T-helper 17 cell (primary cell): ENCODE data around the gene FZD7. TPM values are rescaled to one million over a fixed set of nuclear protein-coding genes. Genes with fewer than 3 reads are reported as not detected.

ENCODE experiments used
- ATAC-seq: fragments of 150-1000 bp; cut with Tn5 transposase; 2 replicates; pipeline ENCODE4 v1.10.0; 2021; ENCODE audit warnings: mild to moderate bottlenecking, moderate library complexity
- DNase-seq, 3 donors: peaks; one replicate each; pipeline versions ENCODE4 v3.0.0 to v3.0.0-alpha.2; 2020 to 2021
- H3K9me3 ChIP-seq: one replicate; pipeline ENCODE4 v1.7.0; 2013; ENCODE audit warnings: low read length, mild to moderate bottlenecking; ENCODE audit not compliant: control insufficient read depth, poor library complexity, severe bottlenecking
- H3K27ac Mint-ChIP-seq: one replicate; pipeline ENCODE4 v1.8.0; 2022; ENCODE audit warnings: mild to moderate bottlenecking, moderate library complexity, mixed read lengths
- H3K27me3 Mint-ChIP-seq: one replicate; pipeline ENCODE4 v1.8.0; 2022; ENCODE audit warnings: mixed read lengths
- H3K36me3 Mint-ChIP-seq: one replicate; pipeline ENCODE4 v1.8.0; 2022; ENCODE audit warnings: low read depth, mixed read lengths
- H3K4me1 Mint-ChIP-seq: one replicate; pipeline ENCODE4 v1.8.0; 2022; ENCODE audit warnings: mild to moderate bottlenecking, mixed read lengths
- H3K4me3 Mint-ChIP-seq: one replicate; pipeline ENCODE4 v1.8.0; 2022; ENCODE audit warnings: mild to moderate bottlenecking, moderate library complexity, mixed read lengths
- total RNA-seq, 4 donors: library from RNA in 2 of 4; stranded (reverse) in 2 of 4; gene quantifications; one replicate each; pipeline ENCODE4 v1.2.3 and lab custom pipeline; 2022 to 2026

FZD7 gene
- total RNA-seq, 2 donors from 2014 or later, result 0.30 to 0.31 TPM

GRCh38 chr2:202049840-202050239 lies 16.2 kb downstream of the FZD7 start:
- no peaks in the 10 kb centered on the region for H3K9me3 ChIP-seq
- DNase-seq, result no peak
- Mint-ChIP-seq H3K36me3 (peaks cover 3% of the 10 kb centered on the region), H3K4me1 (no peaks in the 10 kb centered on the region), H3K4me3 (no peak overlapping the region), H3K27ac (no peak overlapping the region), H3K27me3 (peaks cover 59% of the 10 kb centered on the region)
- ATAC-seq, result no peak

GRCh38 chr2:202050652-202051051 lies 17.0 kb downstream of the FZD7 start:
- no peak overlapping the region for H3K27ac Mint-ChIP-seq
- no peak overlapping the region for H3K4me3 Mint-ChIP-seq
- DNase-seq (no peak), ATAC-seq (no peak)
- H3K27me3 Mint-ChIP-seq, result peaks cover 59% of the 10 kb centered on the region
- H3K9me3 ChIP-seq, result no peaks in the 10 kb centered on the region
- H3K36me3 Mint-ChIP-seq, result peaks cover 3% of the 10 kb centered on the region
- no peaks in the 10 kb centered on the region for H3K4me1 Mint-ChIP-seq

GRCh38 chr2:202051499-202052161 lies 18.0 kb downstream of the FZD7 start:
- H3K9me3 ChIP-seq, result no peaks in the 10 kb centered on the region
- H3K27me3 Mint-ChIP-seq, result peaks cover 59% of the 10 kb centered on the region
- ATAC-seq (no peak), DNase-seq (no peak)
- H3K27ac Mint-ChIP-seq, result no peak overlapping the region
- H3K36me3 Mint-ChIP-seq, result peaks cover 3% of the 10 kb centered on the region
- no peaks in the 10 kb centered on the region for H3K4me1 Mint-ChIP-seq
- H3K4me3 Mint-ChIP-seq, result no peak overlapping the region

GRCh38 chr2:202052235-202052634 lies 18.6 kb downstream of the FZD7 start:
- DNase-seq (no peak), ATAC-seq (no peak)
- H3K4me1 Mint-ChIP-seq, result no peaks in the 10 kb centered on the region
- H3K27ac Mint-ChIP-seq, result no peak overlapping the region
- peaks cover 55% of the 10 kb centered on the region for H3K27me3 Mint-ChIP-seq
- no peaks in the 10 kb centered on the region for H3K9me3 ChIP-seq
- peaks cover 3% of the 10 kb centered on the region for H3K36me3 Mint-ChIP-seq
- no peak overlapping the region for H3K4me3 Mint-ChIP-seq

- peaks cover 61% of the 10 kb centered on the region for H3K27me3 Mint-ChIP-seq
- H3K36me3 Mint-ChIP-seq, result no peaks in the 10 kb centered on the region
- ATAC-seq, result no peak
- no peak overlapping the region for H3K27ac Mint-ChIP-seq
- DNase-seq, result no peak
- no peak overlapping the region for H3K4me3 Mint-ChIP-seq
- no peaks in the 10 kb centered on the region for H3K9me3 ChIP-seq
- H3K4me1 Mint-ChIP-seq, result no peaks in the 10 kb centered on the region
These were observed 21.0 kb downstream of the FZD7 start for GRCh38 chr2:202054679-202055078.

GRCh38 chr2:202056611-202057010 lies 23.0 kb downstream of the FZD7 start:
- Mint-ChIP-seq H3K4me3 (no peak overlapping the region), H3K27ac (no peak overlapping the region), H3K4me1 (no peaks in the 10 kb centered on the region), H3K27me3 (peaks cover 59% of the 10 kb centered on the region), H3K36me3 (no peaks in the 10 kb centered on the region)
- ATAC-seq (no peak), DNase-seq (no peak)
- no peaks in the 10 kb centered on the region for H3K9me3 ChIP-seq

- Mint-ChIP-seq H3K4me3 (no peak overlapping the region), H3K36me3 (no peaks in the 10 kb centered on the region), H3K27me3 (peaks cover 45% of the 10 kb centered on the region), H3K27ac (no peak overlapping the region), H3K4me1 (no peaks in the 10 kb centered on the region)
- ATAC-seq (no peak), DNase-seq (no peak)
- H3K9me3 ChIP-seq, result no peaks in the 10 kb centered on the region
These were observed 26.6 kb downstream of the FZD7 start for GRCh38 chr2:202060218-202060617.

GRCh38 chr2:202061695-202062094 lies 28.0 kb downstream of the FZD7 start:
- H3K27me3 Mint-ChIP-seq, result peaks cover 38% of the 10 kb centered on the region
- H3K9me3 ChIP-seq, result no peaks in the 10 kb centered on the region
- no peak for ATAC-seq
- H3K36me3 Mint-ChIP-seq, result no peaks in the 10 kb centered on the region
- no peak overlapping the region for H3K27ac Mint-ChIP-seq
- no peaks in the 10 kb centered on the region for H3K4me1 Mint-ChIP-seq
- no peak overlapping the region for H3K4me3 Mint-ChIP-seq
- no peak for DNase-seq

GRCh38 chr2:202064171-202064880 lies 30.7 kb downstream of the FZD7 start:
- DNase-seq (no peak), ATAC-seq (no peak)
- Mint-ChIP-seq H3K27me3 (peaks cover 29% of the 10 kb centered on the region), H3K4me1 (no peaks in the 10 kb centered on the region), H3K27ac (no peak overlapping the region), H3K36me3 (no peaks in the 10 kb centered on the region), H3K4me3 (no peak overlapping the region)
- H3K9me3 ChIP-seq, result no peaks in the 10 kb centered on the region

GRCh38 chr2:202064881-202065230 lies 31.2 kb downstream of the FZD7 start:
- H3K36me3 Mint-ChIP-seq, result no peaks in the 10 kb centered on the region
- no peaks in the 10 kb centered on the region for H3K4me1 Mint-ChIP-seq
- ATAC-seq, result no peak

GRCh38 chr2:202065876-202066275 lies 32.2 kb downstream of the FZD7 start:
- Mint-ChIP-seq H3K36me3 (no peaks in the 10 kb centered on the region), H3K27ac (no peak overlapping the region), H3K4me3 (no peak overlapping the region), H3K4me1 (peaks cover under 1% of the 10 kb centered on the region), H3K27me3 (peaks cover 25% of the 10 kb centered on the region)
- ATAC-seq (no peak), DNase-seq (no peak)
- H3K9me3 ChIP-seq, result no peaks in the 10 kb centered on the region

More at GRCh38 chr2:202064881-202065230, 31.2 kb downstream of the FZD7 start:
- Mint-ChIP-seq H3K4me3 (no peak overlapping the region), H3K27me3 (peaks cover 25% of the 10 kb centered on the region), H3K27ac (no peak overlapping the region)
- no peaks in the 10 kb centered on the region for H3K9me3 ChIP-seq
- no peak for DNase-seq

GRCh38 chr2:202066875-202067274 lies 33.2 kb downstream of the FZD7 start:
- Mint-ChIP-seq H3K27me3 (peaks cover 26% of the 10 kb centered on the region), H3K27ac (no peak overlapping the region), H3K4me1 (peaks cover 4% of the 10 kb centered on the region), H3K36me3 (no peaks in the 10 kb centered on the region), H3K4me3 (no peak overlapping the region)
- no peaks in the 10 kb centered on the region for H3K9me3 ChIP-seq
- no peak for DNase-seq
- ATAC-seq, result no peak

- H3K9me3 ChIP-seq, result no peaks in the 10 kb centered on the region
- ATAC-seq (no peak), DNase-seq (no peak)
- no peak overlapping the region for H3K4me3 Mint-ChIP-seq
- no peak overlapping the region for H3K27ac Mint-ChIP-seq
- H3K27me3 Mint-ChIP-seq, result peaks cover 33% of the 10 kb centered on the region
- no peaks in the 10 kb centered on the region for H3K36me3 Mint-ChIP-seq
- peaks cover 4% of the 10 kb centered on the region for H3K4me1 Mint-ChIP-seq
These were observed 33.9 kb downstream of the FZD7 start for GRCh38 chr2:202067589-202067988.
